BE2C (cell line): ENCODE data around the gene OTC.
A peak's percentile ranks its signal among the peaks of the same experiment; 100 is the strongest.

Experiments
- DNase-seq: peaks from one replicate; pipeline ENCODE4 v3.0.0-alpha.2; 2020
- H3K27me3 ChIP-seq: fragments of 250-450 bp; sonication (Bioruptor Pico); 2 replicates; pipeline ENCODE4 v1.5.1; 2020; ENCODE audit warnings: mild to moderate bottlenecking
- H3K36me3 ChIP-seq: fragments of 250-450 bp; sonication (Bioruptor Pico); 2 replicates; pipeline ENCODE4 v1.5.1; 2020; ENCODE audit warnings: mild to moderate bottlenecking
- H3K4me1 ChIP-seq: fragments of 250-450 bp; sonication (Bioruptor Pico); 2 replicates; pipeline ENCODE4 v1.5.1; 2020
- H3K4me3 ChIP-seq: 2 replicates; pipeline ENCODE4 v1.5.1; 2011; ENCODE audit warnings: low read depth, low read length
- H3K9me3 ChIP-seq: fragments of 250-450 bp; sonication (Bioruptor Pico); 2 replicates; pipeline ENCODE4 v1.5.1; 2020
- CTCF ChIP-seq: IDR thresholded peaks from 2 replicates; pipeline ENCODE4 v1.5.1; 2012; ENCODE audit warnings: mild to moderate bottlenecking, low read depth, low read length

OTC gene

GRCh38 chrX:38452603-38453002, 100.2 kb downstream of the OTC start:
- DNase-seq = no peak
- TF ChIP-seq CTCF = no peak

GRCh38 chrX:38458071-38458470, 105.7 kb downstream of the OTC start:
- Histone ChIP-seq H3K36me3 (no peaks in the 10 kb centered on the region), H3K27me3 (no peaks in the 10 kb centered on the region), H3K4me1 (no peaks in the 10 kb centered on the region), H3K4me3 (no peak overlapping the region), H3K9me3 (no peaks in the 10 kb centered on the region)
- peak; percentile 36 for TF ChIP-seq CTCF
- no peak for DNase-seq

More at GRCh38 chrX:38452603-38453002, 100.2 kb downstream of the OTC start:
- Histone ChIP-seq H3K4me1 (no peaks in the 10 kb centered on the region; the same call in 1 of the 2 replicates), H3K4me3 (no peak overlapping the region), H3K27me3 (no peaks in the 10 kb centered on the region), H3K9me3 (no peaks in the 10 kb centered on the region), H3K36me3 (no peaks in the 10 kb centered on the region)

- no peaks in the 10 kb centered on the region for H3K4me1 ChIP-seq
- H3K27me3 ChIP-seq = no peaks in the 10 kb centered on the region
- DNase-seq = no peak
- no peak for TF ChIP-seq CTCF
- no peaks in the 10 kb centered on the region for H3K36me3 ChIP-seq
- no peaks in the 10 kb centered on the region for H3K9me3 ChIP-seq
- H3K4me3 ChIP-seq = no peak overlapping the region
Observed at GRCh38 chrX:38462257-38462656, 109.9 kb downstream of the OTC start.

- no peaks in the 10 kb centered on the region for H3K9me3 ChIP-seq
- DNase-seq = no peak
- no peaks in the 10 kb centered on the region for H3K36me3 ChIP-seq
- H3K4me1 ChIP-seq = no peaks in the 10 kb centered on the region
- no peak overlapping the region for H3K4me3 ChIP-seq
- H3K27me3 ChIP-seq = no peaks in the 10 kb centered on the region
- TF ChIP-seq CTCF = no peak
Observed at GRCh38 chrX:38465686-38466085, 113.3 kb downstream of the OTC start.

GRCh38 chrX:38468563-38469157, 116.3 kb downstream of the OTC start:
- H3K36me3 ChIP-seq = no peaks in the 10 kb centered on the region
- H3K4me3 ChIP-seq = no peak overlapping the region
- no peak for TF ChIP-seq CTCF
- no peaks in the 10 kb centered on the region for H3K4me1 ChIP-seq
- no peaks in the 10 kb centered on the region for H3K27me3 ChIP-seq
- H3K9me3 ChIP-seq = no peaks in the 10 kb centered on the region
- DNase-seq = no peak
